Left kidney (tissue), 2 donors: ENCODE measurements around the gene ECI2. TPM values are rescaled to one million over a fixed set of nuclear protein-coding genes. Genes with fewer than 3 reads are reported as not detected.
"Not testable (repeated sequence)": the region's sequence is repeated elsewhere in the genome, so short reads cannot be mapped to it uniquely, and the experiment has no call there.

Experiments
- DNase-seq: peaks from one replicate; pipeline ENCODE4 v3.0.0-alpha.2; 2013
- polyA plus RNA-seq: library from polyadenylated mRNA; unstranded; fragments of 120-200 nt; gene quantifications from one replicate; pipeline ENCODE4 v1.2.1, GENCODE V29; 2013; ENCODE audit not compliant: insufficient read length

Gene ECI2
- polyA plus RNA-seq, 1 donor, result 103 TPM

GRCh38 chr6:4153514-4153985, 18.2 kb upstream of the ECI2 start:
- no peak for DNase-seq

DNA sequence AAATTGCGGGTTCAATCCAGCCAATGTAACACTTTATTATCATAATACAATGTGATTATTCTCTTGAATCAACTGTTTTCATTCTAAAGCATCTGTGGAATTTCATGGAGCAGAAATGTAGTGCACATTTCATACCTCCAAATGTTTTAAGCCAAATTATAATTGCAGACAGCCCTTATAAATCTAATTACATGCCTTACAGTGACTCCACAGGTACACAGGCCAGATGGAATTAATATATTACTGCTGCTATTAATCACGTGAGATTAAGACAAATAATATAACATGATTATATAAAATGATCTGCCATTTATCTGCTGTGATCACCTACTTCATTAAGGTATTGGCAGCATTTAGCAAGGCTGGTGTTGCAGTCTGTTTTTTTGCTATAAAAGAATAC, 9.7 kb upstream of the ECI2 start:
- DNase-seq, result no peak

GRCh38 chr6:4139272-4139671, 3.9 kb upstream of the ECI2 start:
- DNase-seq, result no peak

DNA sequence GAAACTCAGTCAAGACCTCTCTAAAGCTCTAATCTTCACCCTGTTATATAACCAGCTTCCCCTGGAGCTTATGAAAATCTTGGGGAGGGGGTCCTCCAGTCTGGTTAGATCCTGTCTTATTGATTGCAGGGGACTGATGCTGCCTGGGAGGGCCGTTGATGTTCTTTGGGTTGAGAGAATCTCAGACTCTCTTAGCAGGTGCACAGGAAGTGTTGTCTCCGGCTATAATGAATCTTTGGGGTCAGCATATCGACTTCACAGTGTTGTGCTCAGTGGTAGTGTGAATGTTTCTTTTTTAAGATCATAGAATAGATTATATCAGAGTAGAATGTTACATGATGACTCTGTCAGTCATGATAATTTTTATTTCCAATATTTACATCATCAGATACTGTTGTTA, 2.8 kb upstream of the ECI2 start:
- no peak for DNase-seq

- DNase-seq, result no peak
Measured at GRCh38 chr6:4136354-4136831, 1.0 kb upstream of the ECI2 start.

- DNase-seq, result peak; percentile 89
Measured at GRCh38 chr6:4135665-4136353, 434 bp upstream of the ECI2 start.

DNA sequence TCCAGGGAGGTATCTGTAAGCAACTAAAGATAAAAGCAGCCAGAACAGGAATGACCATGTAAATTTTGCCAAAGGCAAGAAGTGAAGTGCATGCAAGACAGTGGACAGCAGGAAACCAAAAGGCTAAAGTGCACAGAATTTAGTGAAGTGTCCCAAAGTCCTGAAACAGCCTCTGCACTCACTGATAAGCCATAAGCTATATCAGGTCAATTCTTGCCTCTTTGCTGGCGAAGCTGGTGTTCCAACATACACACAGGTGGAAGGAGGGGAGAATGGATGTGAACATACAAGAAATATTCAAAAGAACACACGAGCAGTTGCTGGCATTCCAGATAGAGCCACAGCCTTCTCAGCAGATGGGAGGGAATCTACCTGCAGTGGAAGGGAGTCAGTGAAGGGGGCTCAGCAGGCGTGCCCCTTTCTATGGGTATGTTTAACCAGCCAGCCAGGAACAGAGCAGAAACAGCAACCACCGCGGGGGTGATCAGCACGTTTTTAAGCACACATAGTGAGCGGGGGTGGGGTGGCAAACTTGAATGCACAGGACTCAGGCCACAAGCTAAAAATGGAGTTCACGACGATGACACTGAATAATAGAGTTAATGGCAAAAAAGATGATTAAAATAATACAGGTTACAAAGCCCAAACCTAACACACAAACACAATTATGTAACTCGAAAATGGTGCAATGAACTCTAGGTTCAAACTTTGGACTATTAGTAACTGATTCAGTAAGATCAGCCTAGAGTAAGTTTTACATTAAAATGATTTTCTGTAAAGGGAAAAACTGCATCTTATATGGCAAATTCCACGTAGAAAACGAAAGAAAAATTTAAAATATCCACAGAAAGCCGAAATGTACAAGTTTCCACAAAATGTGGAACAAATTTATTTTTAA, 1.2 kb downstream of the ECI2 start:
- DNase-seq, result no peak

DNA sequence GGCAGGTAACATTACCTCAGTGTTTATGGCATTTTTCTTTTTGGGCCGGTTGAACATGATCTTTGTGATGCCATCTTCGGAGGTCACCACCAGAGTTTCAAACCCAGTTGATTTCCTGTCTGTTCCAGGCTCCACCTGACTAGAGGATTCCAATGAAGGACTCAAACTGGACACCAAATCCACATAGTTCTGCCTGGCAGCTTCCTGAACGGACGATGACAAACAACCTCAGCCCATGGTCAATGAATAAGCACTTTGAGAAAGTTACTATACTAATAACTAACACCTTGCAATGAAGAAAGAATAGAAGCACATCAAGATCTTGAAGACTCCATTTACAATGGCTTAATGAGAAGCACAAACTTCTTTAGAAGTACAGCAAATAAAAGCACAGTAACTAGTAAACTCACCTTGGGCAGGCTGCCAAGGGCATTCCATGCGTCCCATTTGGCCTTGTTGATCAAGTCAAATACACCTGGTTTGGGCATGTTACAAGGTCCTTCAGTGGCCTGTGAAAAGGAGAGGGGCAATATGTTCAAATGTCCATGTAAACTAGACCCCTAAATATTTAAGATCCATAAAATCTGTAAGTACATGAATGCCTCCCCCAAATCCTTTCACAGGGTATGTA, 4.9 kb downstream of the ECI2 start:
- no peak for DNase-seq

DNA sequence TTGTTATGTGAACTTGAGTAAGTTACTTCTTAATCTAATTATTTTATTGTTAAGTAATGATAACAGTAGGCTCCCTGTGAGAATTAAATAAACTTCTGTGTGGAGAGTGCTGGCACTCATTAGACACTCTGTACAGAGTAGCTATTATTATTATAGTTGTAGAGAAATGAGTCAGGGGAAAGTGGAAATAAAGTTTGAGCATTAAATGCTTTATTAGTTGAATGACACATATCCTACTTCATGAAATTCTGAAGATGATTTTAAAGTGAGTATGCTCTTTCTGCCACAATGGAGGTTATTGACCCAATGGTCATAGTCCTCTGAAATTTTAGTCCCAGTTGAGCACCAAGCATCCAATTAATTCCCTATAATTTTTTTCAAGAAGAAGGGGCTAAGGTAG, 5.9 kb downstream of the ECI2 start:
- no peak for DNase-seq

GRCh38 chr6:4128748-4129147, 6.6 kb downstream of the ECI2 start:
- DNase-seq, result no peak

- no peak for DNase-seq
Measured at GRCh38 chr6:4128072-4128471, 7.3 kb downstream of the ECI2 start.

DNA sequence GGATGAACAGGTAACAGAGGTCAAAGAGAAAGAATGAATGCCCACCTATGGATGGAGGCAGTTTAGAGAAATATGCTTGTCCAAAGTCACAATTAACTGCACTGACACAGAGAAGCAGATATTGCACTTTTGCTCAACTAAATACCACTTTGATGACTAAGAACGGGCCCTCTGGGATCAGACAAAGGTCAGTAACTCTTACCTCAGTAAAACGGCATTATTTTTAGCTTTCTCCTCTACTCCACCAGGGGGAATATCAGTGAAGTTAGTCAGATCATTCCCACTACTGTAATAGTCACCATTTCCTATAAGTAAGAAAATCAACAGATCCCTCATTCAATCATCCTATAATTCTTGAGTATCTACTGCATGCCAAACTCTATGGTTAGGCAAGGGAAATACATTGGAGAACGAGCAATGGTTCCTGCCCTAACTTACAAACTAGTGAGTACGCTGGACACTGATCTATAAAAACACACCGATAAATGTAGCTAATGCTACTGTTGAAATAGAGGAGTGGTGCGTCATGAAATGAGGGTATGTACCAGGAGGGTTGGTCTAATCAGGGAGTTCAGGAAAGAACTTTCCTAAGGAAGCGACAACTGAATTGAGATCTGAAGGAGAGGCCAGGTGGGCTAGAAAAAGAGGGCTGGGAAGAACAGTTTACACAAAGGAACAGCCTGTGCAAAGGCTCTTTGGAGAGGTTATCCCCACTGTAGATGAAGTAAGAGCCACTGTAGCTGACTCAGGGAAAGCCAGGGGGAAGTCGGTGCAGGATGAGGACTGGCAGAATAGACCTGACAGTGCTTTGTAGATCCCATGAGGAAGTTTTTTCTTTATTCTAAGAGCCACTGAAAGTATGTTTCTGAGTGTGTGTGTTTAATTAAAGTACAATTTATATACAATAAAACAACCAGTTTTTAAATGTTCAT, 9.2 kb downstream of the ECI2 start:
- DNase-seq, result no peak

GRCh38 chr6:4125500-4125899, 9.9 kb downstream of the ECI2 start:
- DNase-seq, result no peak

DNA sequence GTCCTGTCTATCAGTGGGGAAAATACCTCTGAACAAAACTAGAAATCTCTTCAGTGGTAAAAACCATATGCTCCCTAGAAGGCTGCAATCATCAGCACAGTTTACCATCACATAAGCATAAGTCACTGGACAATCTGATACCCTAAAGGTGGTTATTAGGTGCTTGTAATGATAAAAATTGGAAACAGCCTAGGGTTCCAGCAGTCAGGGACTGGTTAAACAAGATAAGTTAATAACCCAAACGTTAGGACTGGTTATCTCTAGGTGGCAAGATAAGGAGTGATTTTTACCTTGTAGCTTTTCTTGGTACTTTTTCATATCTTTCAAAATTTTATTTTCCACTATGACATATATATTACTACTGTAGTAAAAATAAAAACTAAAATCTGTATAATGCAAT, 11.0 kb downstream of the ECI2 start:
- no peak for DNase-seq

- no peak for DNase-seq
Measured at GRCh38 chr6:4115741-4116140, 19.6 kb downstream of the ECI2 start.

DNA sequence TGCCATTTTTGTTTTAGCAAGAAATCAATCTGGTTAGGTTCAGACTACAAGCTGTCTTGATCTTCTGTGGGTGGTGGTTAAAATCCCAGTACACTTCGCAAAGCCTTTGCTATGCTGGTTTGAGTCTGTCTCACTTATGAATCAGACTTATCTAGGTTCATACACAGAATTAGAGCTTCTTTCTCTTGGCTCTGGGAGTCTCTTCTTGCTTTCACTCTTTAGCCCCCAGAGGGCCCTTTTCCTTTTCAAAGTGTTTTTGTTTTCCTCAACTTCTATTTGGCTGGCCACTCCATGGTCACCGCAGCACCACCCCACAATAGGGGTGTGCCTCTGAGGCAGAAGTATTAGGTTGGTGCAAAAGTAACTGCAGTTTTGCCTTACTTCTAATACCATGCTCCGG, 21.3 kb downstream of the ECI2 start:
- DNase-seq, result no peak

GRCh38 chr6:4113649-4114048, 21.7 kb downstream of the ECI2 start:
- no peak for DNase-seq

DNA sequence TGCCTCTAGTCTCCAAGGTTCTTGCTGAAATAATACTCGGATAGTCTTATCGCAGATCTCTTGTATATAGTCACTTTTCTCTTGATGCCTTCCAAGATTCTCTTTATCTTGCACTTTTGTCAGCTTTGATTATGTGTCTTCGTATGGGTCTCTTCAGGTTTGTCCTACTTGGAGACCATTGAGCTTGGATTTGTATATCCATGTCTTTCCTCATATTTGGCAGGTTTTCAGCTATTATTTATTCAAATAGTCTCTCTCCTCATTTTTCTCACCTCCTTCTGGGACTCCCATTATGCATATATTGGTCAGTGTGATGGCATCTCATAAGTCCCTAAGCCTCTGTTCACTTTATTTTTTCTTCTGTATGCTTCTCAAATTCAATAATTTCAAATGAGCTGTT, 23.0 kb downstream of the ECI2 start:
- DNase-seq, result no peak

GRCh38 chr6:4109363-4109815, 26.0 kb downstream of the ECI2 start:
- DNase-seq, result not testable (repeated sequence)

DNA sequence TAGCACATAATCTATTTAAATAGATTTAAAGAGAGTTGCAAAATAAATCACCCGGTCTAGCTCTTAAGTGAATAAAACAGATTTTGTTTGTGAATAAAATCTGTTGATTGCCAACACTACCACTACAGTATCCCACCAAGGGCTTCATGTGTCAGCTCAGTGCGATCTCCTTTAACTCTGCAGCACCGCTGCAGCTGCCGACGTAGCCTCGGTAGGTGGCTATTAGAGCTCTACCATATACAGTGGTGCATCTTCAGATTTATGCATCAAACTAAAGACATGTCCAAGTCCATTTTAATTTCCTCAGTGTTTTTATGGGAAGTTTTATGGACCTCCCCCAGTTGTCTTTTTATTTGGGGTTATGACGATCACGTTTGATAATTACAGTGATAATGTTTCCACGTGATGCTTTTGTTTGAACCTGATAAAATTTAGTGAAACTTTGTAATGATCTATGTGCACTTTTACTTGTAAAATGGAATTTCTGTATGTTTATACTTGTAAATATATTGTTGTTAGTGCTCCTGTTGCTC, 26.7 kb downstream of the ECI2 start:
- DNase-seq, result no peak

DNA sequence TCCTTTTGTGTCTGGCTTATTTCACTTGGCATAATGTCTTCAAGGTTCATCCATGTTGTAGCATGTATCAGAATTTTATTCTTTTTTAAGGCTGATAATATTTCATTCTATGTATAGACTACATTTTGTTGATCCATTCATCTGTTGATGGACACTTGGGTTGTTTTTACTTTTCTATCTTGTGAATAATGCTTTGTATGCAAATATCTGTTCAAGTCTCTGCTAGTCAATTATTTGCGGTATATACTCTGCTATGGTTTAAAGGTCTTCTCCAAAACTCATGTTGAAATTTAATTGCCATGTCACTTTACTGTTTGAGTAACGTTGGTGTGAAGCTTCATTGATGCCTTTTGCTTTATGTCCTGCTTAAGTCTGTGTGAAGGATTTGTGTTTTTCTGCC, 27.5 kb downstream of the ECI2 start:
- no peak for DNase-seq
